Left colon (tissue), 2 donors: ENCODE data around the gene ABCC11. TPM values are rescaled to one million over a fixed set of nuclear protein-coding genes. Genes with fewer than 3 reads are reported as not detected.
"Not testable (repeated sequence)": the region's sequence is repeated elsewhere in the genome, so short reads cannot be mapped to it uniquely, and the experiment has no call there.

Experiments
- ATAC-seq: fragments of 200-7000 bp; cut with Tn5 transposase; one replicate; pipeline ENCODE4 v1.9.1; 2020; ENCODE audit warnings: mild to moderate bottlenecking, moderate library complexity
- DNase-seq, 2 donors: peaks; one replicate each; pipeline ENCODE4 v3.0.0-alpha.2; 2020
- intact Hi-C, 2 donors: fragments of 100-400 bp; cut with DNase I in 1 of 2; cut with micrococcal nuclease in 1 of 2; formaldehyde crosslinking; loops; one replicate each; pipeline versions ENCODE4 v1.11.2 to v1.14.0; 2022; cut with DNase I, micrococcal nuclease
- total RNA-seq, 2 donors: library from RNA; stranded (reverse); fragmentation: NEBNext Ultra II Directional; extraction: Animal tissue kit (Norgen Biotek cat#: 25700); gene quantifications; one replicate each; pipeline ENCODE4 v1.2.1, GENCODE V29; 2021
- donor health status: DM: no; HTN: no; CAD: no.
- donor health status: DM: yes; HTN: yes; CAD: no.

The ABCC11 gene
- total RNA-seq, 2 donors from 2014 or later = 0.34 to 0.61 TPM

DNA sequence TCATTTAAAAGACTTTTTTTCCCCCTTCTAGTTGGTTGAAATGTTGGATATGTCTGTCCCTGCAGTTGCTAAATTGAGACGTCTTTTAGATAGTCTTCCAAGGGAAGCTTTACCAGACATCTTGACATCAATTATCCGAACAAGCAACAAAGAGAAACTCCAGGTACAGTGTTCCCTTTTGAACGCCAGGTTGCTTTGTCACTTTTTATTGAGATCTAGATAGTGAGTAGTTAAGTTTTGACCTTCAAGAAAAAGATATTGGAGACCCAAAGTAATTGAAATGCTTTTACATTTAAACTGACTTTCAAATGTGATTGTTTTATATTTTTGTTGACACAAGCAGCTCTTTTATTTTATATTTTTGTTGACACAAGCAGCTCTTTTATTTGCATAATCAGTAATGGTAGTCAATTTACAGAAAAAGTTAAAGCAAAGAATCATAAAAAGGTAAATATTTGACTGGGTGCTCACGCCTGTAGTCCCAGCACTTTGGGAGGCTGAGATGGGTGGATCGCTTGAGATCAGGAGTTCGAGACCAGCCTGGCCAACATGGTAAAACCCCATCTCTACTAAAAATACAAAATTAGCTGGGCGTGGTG is 9.3 kb upstream of the ABCC11 start:
- intact Hi-C loops = no loop called here
- ATAC-seq (peak; percentile 81), DNase-seq (no peak)

DNA sequence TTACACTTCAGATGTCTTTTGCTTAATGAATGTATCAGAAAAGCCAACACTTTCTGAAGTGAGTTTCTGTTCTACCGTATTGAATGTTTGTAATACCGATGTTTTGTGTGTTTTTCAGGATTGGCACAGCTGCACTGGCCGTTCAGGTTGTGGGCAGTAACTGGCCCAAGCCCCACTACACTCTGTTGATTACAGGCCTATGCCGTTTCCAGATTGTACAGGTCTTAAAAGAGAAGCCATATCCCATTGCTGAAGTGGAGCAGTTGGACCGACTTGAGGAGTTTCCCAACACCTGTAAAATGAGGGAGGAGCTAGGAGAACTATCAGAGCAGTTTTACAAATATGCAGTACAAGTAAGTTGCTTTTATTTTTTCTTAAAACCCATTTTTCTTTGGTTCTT is 4.7 kb upstream of the ABCC11 start:
- no peak for DNase-seq
- no peak for ATAC-seq
- intact Hi-C loops = no loop called here

DNA sequence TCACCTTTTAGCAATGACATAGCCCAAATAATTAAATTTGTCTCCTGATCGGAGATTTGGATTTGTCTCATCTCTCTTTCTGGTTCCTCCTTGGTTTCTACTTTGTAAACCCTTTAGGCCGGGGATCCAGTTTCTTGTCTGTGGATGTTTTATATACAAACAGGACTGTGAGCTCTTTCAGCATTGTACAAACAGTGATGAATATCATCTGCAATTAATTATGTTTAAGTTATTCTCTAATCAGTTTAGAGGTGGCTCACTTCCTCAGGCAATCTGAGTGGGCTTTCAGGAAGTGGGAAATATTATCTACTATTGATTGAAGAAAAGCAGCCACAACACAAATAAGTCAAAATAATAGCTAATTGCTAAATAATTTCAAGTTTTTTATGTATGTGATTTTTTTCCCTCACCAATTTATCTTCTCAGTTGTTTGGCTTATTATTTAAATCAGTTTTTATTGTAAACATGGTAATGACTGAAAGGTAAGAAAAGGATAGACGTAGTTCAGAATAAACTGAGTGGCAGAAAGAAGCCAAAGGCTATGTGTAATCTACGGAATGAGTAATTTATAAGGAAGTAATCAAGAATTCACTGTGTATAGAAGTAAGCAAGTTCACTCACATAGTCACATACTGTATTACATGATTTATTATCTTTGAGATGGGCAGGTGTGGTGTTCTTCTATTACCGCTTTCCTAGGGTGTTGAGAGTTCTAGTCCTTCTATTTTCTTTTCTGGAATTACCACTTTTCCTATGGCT is 3.4 kb upstream of the ABCC11 start:
- intact Hi-C loops = no loop called here
- DNase-seq = no peak
- ATAC-seq = peak; percentile 98

DNA sequence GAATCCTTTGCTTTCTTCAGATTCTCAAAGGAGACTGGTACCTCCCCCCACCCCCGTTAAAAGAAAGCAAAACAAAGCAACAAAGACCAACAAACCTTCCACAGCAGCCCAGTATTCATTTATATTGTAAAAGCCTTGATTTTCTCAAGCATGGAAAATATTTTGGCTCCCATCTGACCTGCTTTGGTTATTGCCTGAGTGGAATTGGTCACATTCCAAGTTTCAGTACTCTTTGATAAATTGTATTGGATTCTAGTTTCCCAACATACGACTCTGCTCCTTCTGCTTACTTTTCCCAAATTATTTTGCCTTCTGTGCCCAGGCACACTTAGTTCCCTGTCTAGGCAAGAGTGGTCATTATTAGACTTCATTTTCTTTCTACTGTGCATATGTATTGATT is 1.3 kb downstream of the ABCC11 start:
- DNase-seq = no peak
- no peak for ATAC-seq
- intact Hi-C loops = no loop called here

DNA sequence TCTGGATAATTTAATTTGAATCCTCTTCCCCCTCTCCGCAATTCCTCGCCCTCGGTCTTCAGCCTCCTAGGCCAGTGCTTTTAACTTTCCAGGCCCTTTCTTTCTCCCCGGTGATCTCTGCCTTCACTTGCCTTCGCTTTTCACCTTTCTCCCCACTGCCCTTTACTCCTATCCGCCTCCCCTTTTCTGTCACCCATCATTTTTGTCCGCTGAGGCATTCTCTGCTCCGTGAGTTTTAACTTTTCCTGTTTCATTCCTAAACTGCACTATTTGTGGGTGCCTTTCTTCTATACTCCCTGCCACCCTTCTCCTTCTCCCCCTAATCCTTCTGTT is 2.5 kb downstream of the ABCC11 start:
- intact Hi-C loops = no loop called here
- DNase-seq (no peak), ATAC-seq (peak; percentile 6)

DNA sequence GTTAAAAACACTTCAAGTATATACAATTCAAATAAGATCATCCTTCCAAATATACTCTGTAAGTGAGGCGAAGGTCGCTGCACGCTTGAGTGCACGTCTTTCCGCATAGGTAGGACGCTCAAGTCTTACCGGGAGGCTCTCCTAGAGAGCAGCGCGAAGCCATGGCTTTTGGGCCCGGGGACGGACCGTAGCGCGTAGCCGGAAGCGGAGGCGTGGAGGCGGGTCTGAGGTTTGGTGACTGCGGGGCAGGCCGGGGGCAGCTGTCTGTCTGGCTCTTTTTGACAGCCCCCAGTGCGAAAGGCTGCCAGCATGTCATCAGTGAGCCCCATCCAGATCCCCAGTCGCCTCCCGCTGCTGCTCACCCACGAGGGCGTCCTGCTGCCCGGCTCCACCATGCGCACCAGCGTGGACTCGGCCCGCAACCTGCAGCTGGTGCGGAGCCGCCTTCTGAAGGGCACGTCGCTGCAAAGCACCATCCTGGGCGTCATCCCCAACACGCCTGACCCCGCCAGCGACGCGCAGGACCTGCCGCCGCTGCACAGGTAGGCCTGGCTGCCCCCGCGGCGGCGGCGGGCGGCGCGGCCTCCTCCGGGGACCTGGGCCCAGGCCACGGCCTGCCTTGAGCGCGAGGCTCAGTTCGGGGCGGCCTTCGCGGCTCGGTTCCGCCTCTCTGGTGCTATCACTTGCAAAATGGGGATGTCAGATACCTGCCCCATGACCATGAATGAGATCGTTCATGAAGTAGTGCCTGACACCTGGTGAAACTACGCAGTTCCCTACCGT is 3.1 kb downstream of the ABCC11 start, which contains the start of gene LONP2:
Gene LONP2, plus strand, starts transcription at position 221 of the 783 bp plus-strand sequence. Its CDS starts 89 bp downstream, at position 310.
- intact Hi-C loops = no loop called here
- ATAC-seq (peak; percentile 98), DNase-seq (peak; percentile 91 to 94)

DNA sequence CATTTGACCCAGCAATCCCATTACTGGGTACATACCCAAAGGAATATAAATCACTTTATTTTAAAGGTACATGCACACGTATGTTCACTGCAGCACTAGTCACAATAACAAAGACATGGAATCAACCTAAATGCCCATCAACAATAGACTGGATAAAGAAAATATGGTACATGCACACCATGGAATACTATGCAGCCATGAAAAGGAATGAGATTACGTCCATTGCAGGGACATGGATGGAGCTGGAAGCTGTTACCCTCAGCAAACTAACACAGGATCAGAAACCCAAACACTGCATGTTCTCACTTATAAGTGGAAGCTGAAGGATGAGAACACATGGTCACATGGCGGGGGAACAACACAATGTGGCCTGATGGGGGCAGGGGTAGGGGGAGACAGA is 7.2 kb downstream of the ABCC11 start:
- intact Hi-C loops, DNase-seq, ATAC-seq: not testable (repeated sequence)

DNA sequence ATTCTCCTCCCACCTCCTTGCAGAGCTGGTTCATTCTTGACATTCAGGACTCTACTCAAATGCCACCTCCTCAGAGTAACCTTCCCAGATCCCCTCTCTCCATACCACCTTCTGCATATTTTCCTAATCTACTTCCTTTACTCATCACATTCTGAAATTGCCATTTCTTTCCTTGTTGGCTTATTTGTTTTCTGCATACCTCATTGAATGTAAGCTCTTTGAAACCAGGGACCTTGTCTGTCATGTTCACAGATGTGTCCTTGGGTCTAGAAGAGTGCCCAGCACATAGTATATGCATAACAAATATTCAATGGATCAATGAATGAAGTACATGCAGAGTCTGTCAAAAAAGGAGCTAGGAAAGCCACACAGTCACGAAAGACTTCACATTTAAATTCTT is 11.1 kb downstream of the ABCC11 start:
- intact Hi-C loops = no loop called here
- ATAC-seq (peak; percentile 9), DNase-seq (no peak)

DNA sequence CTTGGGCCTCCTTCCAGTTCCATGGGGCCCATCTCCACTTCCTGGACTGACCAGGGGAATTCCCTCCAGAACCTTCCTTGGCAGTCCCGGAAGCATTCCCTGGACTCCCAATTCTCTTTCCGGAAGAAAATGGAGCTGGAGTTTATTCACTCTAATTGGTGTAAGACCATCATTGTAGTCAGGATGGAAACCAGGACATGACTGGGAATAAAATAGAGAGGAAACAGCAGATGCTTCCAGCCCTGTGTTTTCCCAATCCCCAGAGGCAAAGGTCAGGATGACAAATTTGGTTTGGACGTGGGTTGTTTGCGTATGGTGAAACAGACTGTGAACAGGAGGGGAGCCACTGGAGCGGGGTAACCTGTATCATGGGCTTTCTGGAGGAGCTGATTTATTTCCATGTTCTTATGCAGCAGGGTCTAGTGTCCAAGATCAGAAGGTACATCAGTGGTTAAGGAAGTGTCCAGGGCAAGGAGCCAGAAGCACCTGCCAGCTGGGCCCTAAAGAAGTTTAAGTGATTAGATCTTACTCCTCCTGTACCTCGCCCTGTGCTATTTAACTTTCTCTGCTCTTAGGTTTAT is 11.7 kb downstream of the ABCC11 start:
- intact Hi-C loops = no loop called here
- DNase-seq (peak; percentile 41 to 60), ATAC-seq (peak; percentile 81)

DNA sequence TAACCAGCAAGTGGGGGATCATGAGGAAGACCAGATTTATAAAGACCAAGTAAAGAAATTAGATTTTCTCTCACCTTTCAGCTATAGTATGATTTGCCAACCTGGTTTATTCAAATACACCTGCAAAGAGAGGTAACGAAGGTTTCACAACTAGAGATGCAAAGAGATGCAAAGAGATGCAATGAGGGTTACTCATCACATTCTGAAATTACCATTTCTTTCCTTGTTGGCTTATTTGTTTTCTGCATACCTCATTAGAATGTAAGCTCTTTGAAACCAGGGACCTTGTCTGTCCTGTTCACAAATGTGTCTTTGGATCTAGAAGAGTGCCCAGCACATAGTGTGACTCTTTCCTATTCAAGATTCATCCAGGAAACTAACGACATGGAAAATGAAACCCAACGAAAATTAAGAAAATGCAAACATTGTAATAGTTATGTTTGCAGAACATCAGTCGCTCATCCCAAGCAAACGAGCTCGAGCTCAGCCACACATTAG is 12.2 kb downstream of the ABCC11 start:
- DNase-seq = no peak
- intact Hi-C loops = no loop called here
- no peak for ATAC-seq

DNA sequence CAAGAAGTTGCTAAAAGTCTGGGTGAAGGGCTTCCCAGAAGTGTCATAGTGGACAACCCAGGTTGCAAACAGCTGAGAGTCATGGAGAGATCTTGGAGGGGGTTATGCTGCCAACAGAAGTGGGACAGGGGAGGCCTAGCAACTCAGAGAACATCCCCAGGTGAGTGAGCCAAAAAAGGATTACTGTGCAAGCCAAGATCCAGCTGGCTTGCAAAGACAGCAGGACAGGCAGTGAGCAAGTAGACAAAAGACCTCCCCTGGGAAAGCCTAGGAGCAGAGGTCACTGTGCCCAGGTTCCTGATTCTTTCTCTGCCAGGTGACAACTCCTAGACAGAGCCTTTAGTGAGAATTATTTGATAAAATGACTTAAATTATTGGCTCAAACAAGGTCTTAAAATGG is 12.7 kb downstream of the ABCC11 start:
- intact Hi-C loops = no loop called here
- ATAC-seq = no peak
- no peak for DNase-seq

DNA sequence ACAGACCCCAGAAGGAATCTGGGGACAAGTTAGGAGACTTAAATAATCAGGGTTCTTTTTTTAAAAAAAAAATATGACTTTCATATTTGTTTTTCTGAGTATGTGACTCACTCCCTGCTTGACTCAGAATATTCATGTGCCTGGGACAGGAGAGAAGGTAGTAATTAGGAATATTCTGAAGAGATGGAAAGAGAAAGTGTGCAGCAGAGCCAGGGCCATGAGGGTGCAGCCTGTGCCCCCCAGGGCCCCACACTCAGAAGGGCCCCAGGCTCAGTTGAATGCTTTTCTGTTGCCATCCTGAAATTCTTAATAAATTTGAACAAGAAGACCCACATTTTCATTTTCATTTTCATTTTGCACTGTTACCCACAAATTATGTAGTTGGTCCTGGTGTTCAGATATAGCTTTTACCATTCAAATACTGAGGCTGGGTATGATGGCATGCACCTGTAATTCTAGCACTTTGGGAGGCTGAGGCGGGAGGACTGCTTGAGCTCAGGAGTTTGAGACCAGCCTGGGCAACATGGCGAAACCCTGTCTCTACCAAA is 14.8 kb downstream of the ABCC11 start:
- DNase-seq (no peak), ATAC-seq (no peak)
- intact Hi-C loops = no loop called here

DNA sequence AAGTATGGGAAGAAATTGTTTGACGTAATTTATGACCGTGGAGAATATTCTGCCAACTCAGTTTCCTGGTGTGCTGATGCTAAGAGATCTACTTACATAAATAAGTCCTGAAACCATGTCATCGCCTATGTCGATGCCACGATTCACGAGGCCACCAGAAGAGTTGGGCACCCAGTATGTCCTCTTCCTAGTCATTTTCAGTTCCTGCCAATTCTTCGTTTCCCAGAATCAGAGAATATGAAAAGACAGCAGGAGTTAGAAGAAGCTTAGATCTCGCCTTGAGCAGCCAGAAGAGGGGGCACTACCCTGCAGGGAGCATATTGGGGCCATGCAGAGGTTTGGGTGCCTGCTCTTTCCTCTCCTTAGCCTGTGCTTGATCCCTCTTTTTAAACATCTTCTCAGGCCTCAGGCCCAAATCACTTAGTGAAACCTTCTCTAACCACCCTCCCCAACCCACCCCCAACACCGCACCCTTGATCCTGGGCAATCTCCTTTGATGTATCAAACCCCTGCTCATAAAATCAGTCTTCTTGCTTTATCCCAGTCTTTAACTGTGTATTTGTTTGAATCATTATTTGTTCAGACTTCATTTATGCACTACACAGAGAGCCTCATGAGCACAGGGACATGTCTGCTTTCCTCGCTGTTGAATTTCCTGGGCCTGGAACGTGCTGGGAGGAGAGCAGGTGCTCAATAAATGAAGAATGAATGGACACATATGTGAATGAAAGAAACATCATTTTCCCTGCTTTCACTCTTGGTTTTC is 15.4 kb downstream of the ABCC11 start:
- intact Hi-C loops = no loop called here
- DNase-seq (peak; percentile 28 to 52), ATAC-seq (peak; percentile 49)

DNA sequence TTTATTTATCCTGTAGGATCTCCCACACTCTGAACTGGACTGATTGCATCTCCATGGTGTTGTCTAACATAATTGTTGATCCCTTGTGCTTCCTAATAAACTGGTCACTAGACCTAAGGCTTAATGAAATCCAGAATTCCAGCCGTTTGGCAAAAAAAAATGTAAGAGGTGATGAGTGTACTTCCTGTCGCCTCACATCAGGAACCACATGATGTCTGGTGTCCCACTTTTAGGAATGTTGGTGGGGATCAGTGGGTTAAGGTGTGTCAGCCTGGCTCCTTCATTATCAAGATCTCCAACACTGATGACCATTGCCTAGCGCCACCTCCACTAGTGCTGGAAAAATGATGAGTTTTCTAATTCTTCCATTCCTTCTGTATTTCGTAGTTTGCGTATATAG is 21.9 kb downstream of the ABCC11 start:
- DNase-seq (no peak), ATAC-seq (no peak)
- intact Hi-C loops = no loop called here

DNA sequence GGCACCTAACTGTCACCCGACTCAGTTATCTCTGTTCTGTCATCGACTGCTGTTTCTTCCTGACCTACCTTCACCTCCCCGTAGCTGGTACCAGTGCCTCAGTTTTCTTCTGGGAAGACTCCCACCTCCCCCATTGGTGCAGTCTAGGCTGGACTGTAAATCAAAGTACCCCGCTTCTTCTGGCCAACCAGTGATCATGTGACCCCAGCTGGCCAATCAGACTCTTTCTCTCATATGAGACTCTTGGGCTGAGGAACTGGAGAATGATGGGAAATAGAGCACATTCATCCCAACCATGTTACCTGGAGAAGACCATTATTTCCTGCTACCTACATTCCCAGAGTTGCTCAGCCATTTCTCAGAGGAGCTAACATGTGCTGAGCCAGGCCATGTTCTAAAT is 23.8 kb downstream of the ABCC11 start:
- ATAC-seq (no peak), DNase-seq (no peak)
- intact Hi-C loops = no loop called here

DNA sequence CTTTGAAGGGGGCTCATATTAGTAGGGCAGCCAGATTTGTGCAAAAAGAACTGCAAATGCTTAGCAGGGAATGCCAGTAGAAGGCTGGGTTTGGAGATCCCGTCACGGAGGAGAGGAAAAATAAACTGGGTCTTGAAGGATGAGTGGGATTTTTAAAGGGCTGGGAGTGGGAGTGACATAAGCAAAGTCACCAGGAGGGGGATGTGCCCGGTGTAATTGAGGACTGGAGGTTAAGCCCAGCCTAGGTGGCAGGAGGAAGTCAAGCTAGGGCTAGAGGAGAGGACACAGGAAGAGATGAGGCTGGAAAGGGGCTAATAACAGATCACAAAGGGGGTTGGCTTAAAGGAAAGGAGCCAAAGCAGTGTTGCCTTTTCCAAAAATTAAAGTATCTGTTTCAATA is 26.4 kb downstream of the ABCC11 start:
- DNase-seq = no peak
- intact Hi-C loops = no loop called here
- ATAC-seq = no peak

DNA sequence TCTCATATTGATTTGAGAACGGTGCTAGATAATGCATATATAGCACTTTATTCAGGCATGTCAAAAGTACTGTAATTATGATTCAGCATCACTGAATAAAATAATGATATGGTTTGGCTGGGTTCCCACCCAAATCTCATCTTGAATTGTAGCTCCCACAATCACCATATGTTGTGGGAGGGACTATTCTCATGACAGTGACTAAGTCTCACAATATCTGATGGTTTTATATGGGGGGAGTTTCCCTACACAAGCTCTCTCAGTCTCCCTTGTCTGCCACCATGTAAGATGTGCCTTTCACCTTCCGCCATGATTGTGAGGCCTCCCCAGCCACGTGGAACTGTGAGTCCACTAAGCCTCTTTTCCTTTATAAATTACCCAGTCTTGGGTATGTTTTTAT is 28.9 kb downstream of the ABCC11 start:
- intact Hi-C loops = no loop called here
- ATAC-seq (no peak), DNase-seq (no peak)

DNA sequence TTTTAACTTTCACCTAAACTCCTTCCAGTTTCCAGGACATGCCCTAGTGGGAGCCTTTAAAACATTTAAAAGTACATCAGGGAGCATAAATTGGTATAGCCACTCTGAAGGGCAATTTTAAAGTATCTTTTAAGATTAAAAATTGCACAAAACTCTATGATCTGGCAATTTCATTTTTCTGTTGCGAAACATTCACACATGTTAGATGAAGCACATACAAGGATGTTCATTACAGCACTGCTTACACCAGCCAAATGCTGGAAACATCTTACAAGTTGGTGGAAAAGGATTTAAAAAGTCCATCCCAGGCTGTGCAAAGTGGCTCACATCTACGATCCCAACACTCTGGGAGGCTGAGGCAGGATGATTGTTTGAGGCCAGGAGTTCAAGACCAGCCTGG is 29.6 kb downstream of the ABCC11 start:
- DNase-seq = no peak
- no peak for ATAC-seq
- intact Hi-C loops = no loop called here

DNA sequence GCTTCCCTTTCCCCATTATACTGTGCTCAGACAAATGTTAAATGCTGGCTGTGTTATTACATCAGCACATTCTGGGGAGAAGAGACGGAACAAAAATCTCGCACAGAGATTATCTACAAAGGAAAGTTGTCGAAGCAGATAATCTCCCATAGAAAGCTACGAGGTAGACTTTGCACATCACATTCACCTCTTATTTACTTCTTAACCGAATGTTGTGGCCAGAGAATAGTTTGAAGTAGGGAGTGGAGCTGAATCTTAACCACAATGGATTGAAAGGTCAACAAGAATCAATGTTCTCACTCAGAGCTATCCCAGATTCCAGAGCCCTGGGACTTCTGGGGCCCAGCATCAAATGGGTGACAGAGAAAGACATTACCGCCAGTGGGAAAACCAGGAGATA is 31.6 kb downstream of the ABCC11 start:
- DNase-seq (no peak), ATAC-seq (no peak)
- intact Hi-C loops = no loop called here
